Measurements from ENCODE around the gene XRCC6. TPM values are rescaled to one million over a fixed set of nuclear protein-coding genes. Genes with fewer than 3 reads are reported as not detected.

Gene XRCC6
- total RNA-seq, 2 experiments from 2014 or later, result 274 to 359 TPM

- DNase-seq, result no peak
- Mint-ChIP-seq H3K36me3 (no peaks in the 10 kb centered on the region), H3K4me3 (no peak overlapping the region), H3K4me1 (no peaks in the 10 kb centered on the region), H3K27ac (no peak overlapping the region), H3K27me3 (peaks cover 17% of the 10 kb centered on the region), H3K9me3 (ENCODE audit: low read depth) (no peaks in the 10 kb centered on the region)
- ATAC-seq, result no peak
- CTCF ChIA-PET, result interaction anchor here (1.2 kb wide), 1 partner anchor 16 kb away, joined by 4 read pairs; no protein-coding TSS in a partner anchor
These were observed 91.9 kb downstream of the XRCC6 start for GRCh38 chr22:41713004-41713403.

Other genes starting within 250 kb of the XRCC6 start
- gene TEF, start 239.4 kb upstream of the XRCC6 start, total RNA-seq, result 1 to 10 TPM; 1.4 to 2.0 TPM
- 10 to 100 TPM; 38.8 to 45.1 TPM for gene TOB2, start 174.5 kb upstream of the XRCC6 start, total RNA-seq
- 10 to 100 TPM; 54.5 to 75.0 TPM for gene PHF5A, start 152.6 kb upstream of the XRCC6 start, total RNA-seq
- 10 to 100 TPM; 90.0 to 93.3 TPM for gene ACO2, start 152.2 kb upstream of the XRCC6 start, total RNA-seq
- gene POLR3H, start 76.8 kb upstream of the XRCC6 start, total RNA-seq, result 10 to 100 TPM; 32.4 to 43.7 TPM
- not detected for gene CSDC2, start 60.3 kb upstream of the XRCC6 start, total RNA-seq
- gene PMM1, start 31.5 kb upstream of the XRCC6 start, total RNA-seq, result 10 to 100 TPM; 40.4 to 50.0 TPM
- 10 to 100 TPM; 52.7 to 64.9 TPM for gene DESI1, start 252 bp upstream of the XRCC6 start, total RNA-seq
- gene SNU13, start 67.6 kb downstream of the XRCC6 start, total RNA-seq, result 100 to 1,000 TPM; 176 to 193 TPM
- 10 to 100 TPM; 37.3 to 45.9 TPM for gene MEI1, start 78.2 kb downstream of the XRCC6 start, total RNA-seq
- gene CCDC134, start 179.4 kb downstream of the XRCC6 start, total RNA-seq, result 10 to 100 TPM; 25.3 to 27.9 TPM
- 100 to 1,000 TPM; 130 to 135 TPM for gene SREBF2, start 211.8 kb downstream of the XRCC6 start, total RNA-seq